ENCODE data around the gene PROSER1.
"Not testable (repeated sequence)": the region's sequence is repeated elsewhere in the genome, so short reads cannot be mapped to it uniquely, and the experiment has no call there.

PROSER1 gene

DNA sequence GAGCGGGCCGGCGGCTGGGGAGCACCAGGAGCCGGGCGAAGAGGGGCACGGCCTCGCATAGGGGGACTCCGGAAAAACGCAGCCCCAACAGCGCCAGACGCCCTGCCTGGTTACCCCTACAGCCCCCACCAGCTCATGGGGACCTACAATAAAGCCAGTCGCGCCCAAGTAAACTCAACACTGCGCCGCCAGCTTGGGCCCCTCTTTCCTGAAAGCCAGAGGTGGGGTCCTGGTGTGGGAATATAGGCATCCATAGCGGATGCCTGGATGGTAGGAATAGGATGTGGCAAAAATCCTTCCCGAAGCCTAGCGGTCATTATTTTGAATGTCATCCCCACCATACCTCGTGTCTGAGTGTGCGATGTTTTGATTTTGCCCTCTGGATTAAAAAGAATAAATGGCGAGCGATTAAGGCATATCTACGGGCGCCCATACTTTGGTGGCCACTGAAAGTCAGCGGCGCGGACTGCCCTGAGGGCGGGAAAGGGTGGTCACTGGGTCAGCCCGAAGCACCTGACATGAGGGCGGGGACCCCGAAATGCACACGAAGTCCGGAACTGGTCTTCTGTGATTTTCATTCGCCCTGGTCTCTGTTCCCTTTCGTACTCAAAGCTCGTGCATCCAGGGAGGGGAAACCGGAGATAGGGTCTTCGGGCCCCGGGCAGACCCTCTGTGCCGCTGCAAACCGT is at the start of gene PROSER1, which contains the start of gene NHLRC3:
PROSER1 (minus strand) TSS at position 210 of the 689 bp plus-strand sequence. CDS start 847 bp downstream, outside the sequence.
NHLRC3 (plus strand) TSS at position 577 of the 689 bp plus-strand sequence. CDS start 184 bp downstream, outside the sequence.
- DNase-seq = peak; percentile 86

DNA sequence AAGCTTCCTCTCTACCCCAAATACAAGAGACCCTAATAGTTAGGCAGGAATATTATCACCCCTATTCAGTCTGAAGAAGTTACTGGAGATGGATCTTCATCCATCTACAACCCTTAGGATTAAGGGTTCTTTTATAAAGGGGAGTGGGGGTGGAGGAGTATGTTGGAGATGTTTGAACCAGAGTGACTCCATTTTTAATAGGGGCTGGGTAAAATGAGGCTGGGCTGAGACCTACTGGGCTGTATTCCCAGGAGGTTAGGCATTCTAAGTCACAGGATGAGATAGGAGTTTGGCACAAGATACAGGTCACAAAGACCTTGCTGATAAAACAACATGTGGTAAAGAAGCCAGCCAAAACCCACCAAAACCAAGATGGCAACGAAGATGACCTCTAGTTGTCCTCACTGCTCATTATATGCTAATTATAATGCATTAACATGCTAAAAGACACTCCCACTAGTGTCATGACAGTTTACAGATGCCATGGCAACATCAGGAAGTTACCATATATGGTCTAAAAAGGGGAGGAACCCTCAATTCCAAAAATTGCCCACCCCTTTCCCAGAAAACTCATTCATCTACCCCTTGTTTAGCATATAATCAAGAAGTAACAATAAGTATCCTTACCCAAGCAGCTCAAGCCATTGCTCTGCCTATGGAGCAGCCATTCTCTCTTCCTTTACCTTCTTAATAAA is 48.5 kb upstream of the PROSER1 start:
- DNase-seq = not testable (repeated sequence)

DNA sequence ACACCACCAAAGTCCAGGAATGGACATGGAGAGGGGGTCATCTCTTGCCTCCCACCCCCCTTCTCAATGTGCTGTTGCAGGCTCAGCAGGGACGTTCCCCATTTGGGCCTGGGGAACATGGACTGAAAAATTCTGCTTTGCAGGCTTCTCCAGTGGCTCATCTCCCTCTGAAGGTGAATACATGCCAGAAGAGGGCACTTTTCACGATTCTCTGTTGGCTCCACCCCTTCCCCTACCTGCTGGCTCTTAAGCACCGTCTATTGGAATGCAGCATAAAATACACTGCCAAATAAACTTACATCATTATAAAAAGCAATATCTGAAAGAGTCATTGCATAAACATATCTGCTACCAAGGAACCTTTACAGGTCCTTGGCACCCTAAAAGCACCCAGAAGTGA is 36.1 kb upstream of the PROSER1 start:
- no peak for DNase-seq

DNA sequence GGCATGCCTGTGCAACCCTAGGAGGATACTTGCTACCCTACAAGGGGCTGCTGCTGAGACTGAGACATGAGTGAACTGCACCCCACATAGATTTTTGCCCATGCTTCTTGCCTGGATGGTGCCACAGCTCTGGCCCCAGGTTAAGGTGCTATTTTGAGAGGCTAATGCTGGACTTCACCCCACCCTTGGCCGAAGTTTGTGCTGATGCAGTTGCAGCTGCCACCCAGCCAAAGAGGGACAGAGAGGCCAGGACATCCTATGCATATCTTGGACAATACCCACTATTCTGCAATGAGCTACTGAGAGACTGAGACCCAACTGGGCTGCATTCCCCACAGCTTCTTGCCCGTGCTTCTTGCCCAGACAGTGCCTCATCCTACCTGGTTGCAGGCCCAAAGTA is 35.0 kb upstream of the PROSER1 start:
- DNase-seq = no peak

DNA sequence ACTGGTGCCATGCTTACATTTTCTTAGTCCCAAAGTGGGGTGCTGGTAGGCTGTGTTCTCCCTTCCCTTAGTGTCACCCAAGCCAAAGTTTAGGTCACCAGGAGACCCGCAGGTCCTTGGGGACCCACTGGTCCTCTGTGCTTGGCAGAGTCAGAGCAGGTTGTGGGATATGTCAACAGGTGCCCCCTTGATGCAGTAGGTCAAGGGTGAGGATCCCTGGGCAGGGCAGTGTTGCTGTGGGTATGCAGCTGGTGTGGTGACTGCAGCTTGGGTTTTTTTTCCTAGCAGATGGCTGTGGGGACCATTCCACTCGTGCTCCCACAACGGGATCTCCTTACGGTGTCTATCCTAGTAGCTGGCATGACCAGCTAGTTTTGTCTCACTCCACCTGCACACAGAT is 24.1 kb upstream of the PROSER1 start:
- no peak for DNase-seq

DNA sequence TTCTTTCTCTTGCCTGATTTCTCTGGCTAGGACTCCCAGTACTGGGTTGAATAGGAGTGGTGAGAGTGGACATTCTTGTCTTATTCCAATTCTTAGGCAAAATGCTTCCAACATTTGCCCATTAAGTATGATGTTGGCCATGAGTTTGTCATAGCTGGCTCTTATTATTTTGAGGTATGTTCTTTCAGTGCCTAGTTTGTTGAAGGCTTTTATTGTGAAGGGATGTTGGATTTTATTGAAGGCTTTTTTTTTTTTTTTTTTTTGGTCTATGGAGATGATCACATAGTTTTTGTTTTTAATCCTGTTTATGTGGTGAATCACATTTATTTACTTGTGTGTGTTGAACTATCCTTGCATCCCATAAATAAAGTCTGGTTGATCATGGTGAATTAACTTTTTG is 20.2 kb upstream of the PROSER1 start:
- no peak for DNase-seq

DNA sequence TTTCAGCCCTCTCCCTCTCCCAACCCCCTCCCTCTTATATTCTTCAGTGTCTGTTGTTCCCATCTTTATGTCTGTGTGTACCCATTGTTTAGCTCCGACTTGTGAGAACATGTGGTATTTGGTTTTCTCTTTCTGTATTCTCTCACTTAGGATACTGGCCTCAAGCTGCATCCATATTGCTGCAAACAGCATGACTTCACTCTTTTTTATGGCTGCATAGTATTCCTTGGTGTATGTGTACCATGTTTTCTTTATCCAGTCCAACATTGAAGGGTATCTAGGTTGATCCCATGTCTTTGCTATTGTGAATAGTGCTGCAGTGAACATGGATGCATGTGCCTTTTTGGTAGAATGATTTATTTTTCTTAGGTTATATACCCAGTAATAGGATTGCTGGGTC is 18.1 kb upstream of the PROSER1 start:
- DNase-seq = no peak

DNA sequence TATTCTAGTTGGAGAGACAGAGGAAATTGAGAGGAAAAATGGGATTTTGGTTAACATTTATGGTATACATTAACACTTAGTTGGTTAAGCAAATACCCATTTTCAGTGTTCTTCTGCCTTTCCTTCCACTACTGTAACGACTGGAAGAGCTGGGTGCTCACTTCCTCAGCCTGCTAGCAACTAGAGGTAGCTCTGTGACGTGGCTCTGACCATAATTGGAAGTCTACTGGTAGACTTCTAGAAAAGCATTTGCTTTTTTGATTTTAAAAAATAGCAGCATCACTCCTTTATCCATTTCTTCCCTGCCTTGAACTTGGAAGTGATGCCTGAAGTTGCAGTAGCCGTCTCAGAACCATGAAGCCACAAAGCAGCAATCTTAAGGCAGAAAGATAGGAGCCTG is 16.2 kb upstream of the PROSER1 start:
- DNase-seq = no peak

DNA sequence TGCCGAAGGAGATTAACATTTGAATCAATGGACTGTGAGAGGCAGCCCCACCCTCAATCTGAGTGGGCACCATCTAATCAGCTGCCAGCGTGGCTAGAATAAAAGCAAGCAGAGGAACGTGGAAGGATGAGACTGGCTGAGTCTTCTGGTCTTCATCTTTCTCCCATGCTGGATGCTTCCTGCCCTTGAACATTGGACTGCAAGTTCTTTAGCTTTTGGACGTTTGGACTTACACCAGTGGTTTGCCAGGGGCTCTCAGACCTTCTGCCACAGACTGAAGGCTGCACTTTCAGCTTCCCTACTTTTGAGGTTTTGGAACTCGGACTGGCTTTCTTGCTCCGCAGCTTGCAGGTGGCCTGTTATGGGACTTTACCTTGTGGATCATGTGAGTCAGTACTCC is 15.1 kb upstream of the PROSER1 start:
- no peak for DNase-seq

DNA sequence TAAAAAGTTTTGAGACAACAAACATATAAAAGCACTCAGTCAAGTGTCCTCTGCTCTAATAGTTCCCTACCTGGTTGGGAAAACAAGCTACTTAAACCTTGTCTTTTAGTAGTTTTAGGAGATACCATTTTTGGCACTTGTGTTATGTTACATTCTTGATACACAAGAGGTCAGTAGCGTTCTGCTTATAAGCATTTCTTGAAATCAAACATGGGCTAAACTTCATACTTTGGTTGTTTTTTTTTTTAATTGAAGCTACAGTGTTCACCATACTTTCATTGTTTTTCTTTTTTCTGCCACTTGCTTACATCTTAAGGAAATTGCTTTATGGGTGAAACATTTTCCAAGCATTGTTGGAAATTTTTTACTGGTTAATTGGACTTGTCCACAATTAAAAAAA is 13.3 kb upstream of the PROSER1 start:
- no peak for DNase-seq

DNA sequence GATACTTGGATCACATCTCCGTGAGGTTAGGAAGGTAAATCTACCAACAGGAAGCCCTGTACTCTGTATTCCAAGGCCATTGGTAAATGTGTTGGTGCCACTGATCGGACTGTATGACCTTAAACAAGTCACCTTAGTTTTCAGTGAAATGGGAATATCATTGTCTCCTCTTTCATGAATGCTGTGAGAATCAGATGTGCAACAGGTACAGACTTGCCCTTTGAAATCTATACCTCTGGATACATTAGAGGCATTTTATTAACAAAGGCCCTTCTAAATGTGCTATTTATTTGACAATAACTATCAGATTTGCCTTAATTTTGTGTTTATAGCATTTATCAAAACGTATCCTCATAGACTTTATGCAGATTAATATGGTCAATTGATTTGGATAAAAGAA is 11.4 kb upstream of the PROSER1 start:
- no peak for DNase-seq

DNA sequence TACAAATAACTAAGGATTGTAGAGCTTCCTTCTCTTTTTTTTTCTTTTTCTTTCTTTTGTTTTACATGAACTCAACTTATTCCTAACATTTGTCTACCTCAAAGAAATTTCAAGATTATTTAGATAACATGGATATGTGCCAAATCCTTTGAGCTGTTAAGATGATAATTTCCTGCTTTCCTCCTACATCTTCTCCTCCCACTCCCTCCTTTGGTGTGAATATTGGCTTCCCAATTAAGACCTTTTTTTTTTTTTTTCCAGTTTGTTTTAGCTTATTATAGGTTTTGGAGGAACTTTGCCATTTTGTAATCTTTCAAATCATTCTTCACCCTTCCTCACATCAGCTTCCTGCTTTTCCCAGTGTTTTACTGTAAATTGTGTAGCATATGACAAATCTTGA is 10.9 kb upstream of the PROSER1 start:
- DNase-seq = no peak

DNA sequence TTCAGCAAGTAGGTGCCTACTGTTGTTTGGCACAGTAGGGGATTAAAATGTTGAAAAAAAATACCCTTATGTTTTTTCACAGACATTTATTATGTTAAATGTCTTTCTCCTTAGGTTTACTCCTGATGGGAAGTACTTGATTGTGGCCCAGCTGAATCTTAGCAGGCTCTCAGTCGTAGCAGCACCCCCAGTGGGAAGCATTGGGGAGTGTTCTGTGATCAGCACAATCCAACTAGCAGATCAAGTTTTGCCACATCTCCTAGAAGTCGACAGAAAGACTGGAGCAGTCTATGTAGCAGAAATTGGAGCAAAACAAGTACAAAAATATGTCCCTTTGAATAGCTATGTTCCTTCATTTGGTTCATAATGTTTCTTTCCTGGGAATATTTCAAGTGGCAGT is 9.7 kb upstream of the PROSER1 start:
- no peak for DNase-seq

DNA sequence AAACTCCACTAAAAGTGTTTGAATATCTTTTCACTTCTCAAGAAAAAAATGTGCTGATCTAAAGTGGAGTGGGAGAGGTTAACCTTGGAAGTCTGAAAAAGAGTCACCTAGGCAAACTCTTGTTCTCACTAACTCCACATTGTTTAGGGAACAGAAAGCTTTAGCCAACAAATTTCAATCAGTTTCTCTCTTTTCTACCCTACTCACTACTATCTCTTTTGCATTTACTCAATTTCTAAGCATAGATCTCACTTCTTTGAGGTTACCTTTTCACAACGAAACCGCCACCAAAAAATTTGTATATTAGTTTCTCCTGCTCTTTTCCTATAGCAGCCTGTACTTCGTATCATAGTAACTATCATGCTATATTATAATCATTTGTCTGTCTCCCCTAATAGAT is 6.6 kb upstream of the PROSER1 start:
- DNase-seq = no peak

DNA sequence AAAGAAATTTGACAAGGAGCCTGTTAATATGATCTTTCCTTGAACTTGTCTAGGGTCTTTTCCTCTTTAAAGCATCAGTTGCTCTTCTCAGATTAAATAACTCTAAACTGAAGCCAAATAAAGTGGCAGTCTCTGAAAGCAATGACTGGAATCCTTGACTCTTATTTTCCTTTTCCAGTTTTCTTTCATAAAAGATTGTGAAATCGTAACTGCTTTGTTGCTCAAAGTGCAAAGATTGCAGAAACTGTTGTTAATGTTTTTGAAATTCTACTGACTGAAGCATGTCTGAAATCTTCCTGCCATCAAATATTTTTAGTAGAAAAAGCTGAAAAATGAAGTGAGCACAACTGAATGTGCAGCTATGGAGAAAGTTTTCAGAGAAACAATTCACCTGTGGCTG is 2.3 kb upstream of the PROSER1 start:
- DNase-seq = no peak

DNA sequence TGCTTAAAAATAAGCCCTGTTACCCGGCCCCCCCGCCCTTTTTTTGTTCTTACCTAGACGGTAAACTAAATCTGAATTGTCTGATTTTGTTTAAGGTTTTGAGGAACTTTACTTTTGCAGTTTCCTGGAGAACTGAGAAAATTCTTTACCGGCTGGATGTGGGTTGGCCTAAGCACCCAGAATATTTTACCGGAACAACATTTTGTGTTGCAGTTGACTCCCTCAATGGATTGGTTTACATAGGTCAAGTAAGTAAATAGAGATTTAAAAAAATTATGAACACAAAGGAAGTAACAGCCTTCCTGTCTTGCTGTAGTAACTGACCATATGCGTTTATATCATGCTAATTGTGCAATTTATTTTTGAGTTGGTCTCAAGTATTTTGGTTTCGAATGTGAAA is 1.2 kb upstream of the PROSER1 start:
- DNase-seq = no peak

DNA sequence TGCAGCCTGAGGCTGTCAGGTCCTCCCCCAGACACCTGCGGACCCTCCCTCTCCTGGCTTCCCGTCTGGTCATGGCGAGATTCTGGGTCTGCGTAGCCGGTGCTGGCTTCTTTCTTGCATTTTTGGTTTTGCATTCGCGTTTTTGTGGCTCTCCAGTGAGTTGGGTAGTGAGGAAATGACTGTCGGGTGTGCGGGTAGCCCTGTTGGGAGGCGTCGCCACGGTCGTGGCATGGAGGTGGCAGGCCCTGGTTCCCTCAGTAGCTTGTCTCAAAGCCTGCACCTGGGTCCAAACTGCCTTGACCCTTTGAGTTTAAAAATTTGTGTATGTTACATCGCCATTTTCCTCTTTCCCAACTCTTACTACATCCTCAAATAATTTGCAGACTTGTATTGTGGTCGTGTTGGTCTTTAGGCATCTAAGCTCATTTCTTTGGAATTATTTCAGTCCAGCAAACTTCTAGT is 711 bp upstream of the PROSER1 start:
- DNase-seq = peak; percentile 75

DNA sequence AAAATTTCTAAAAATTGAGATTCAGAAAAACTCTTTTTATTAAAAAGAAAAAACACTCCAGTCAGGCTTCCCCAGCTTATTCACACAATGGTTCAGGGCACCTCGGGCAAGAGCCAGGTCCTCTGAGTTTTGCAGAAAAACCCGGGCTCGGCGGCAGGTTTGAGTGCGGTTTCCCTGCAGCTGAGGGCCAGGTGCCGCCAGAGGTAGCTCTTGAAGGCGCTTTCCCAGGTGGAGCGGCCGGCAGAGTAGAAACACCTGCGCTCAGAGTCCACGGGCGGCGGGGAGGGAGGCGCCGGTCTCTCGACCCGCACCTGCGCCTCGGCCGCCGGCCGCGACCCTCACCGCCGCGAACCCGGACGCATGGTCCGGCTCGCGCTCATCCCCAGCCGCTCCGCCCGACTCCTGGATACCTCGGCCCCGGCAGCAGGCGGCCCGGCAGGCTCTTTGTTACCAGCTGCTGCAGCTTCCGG is 444 bp downstream of the PROSER1 start:
- no peak for DNase-seq

DNA sequence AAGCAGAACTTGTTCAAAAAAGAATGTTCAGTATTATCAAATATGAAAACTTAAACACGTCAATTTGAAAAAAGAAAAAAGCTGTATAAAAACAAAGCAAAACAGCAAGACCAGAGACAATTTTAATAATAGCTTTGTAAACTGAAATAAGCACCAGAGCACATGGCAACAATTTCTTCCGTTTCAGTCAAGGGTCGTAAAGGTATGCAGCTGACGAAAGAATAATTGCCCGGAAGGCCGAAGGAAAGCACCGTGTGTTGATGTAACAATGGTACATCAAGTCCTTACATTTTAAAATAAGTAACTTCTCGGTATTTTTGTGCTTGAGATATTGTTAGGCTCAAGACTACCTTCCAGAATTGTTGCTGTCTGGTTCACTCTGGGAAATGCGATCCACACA is 1.7 kb downstream of the PROSER1 start:
- peak; percentile 30 for DNase-seq

DNA sequence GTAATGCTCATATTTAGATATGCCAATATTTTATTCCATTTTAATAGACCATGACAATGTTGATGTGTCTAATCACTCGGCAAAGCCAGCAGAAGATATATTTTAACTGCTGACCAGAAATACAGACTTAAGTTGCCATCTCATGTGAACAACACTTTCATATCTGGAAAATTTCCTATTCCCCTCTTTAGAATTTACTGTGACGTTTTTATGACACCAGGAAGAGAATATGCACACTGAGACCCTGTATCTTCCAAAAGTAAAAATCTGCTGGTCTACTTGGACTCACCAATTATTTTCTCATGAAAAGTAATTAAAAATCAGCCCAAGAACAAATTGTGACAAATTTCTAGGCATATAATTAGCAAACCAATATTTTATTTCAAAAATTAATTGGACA is 2.1 kb downstream of the PROSER1 start:
- DNase-seq = no peak

DNA sequence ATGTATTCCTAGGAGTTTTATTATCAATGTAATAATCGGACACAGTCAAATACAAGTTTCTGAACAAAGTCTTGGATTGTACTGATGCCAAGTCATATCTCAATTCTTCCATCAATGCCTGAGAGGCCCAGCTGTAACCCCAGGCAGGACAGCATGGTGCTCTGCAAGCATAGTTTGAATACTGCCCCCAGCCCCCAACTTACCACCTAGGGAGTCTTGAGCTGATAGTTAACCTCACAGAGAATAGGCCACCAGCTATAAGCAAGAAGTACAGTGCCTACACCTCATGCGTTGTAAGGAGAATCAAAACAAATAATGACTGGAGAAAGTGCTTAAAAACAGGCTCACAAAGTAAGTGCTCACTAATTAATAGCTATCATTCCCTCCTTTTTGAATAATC is 2.7 kb downstream of the PROSER1 start:
- no peak for DNase-seq

DNA sequence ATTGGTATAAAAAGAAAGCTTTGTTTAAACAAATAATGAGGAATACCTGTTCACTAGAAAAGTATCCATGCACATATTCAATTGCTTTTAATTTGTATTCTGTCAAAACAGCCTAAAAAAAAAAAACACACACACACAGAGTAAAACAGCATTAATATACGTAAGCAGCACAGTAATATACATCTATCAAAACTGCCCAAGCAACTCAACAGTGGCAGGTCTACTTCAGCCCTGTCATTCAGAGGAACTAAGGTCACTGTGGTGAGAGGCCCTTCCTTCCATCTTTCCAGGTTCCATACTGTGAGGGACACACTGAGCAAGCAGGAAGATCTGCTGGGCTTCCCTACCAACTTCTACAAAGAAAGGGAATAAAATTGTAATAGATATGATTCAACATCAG is 3.8 kb downstream of the PROSER1 start:
- DNase-seq = no peak

DNA sequence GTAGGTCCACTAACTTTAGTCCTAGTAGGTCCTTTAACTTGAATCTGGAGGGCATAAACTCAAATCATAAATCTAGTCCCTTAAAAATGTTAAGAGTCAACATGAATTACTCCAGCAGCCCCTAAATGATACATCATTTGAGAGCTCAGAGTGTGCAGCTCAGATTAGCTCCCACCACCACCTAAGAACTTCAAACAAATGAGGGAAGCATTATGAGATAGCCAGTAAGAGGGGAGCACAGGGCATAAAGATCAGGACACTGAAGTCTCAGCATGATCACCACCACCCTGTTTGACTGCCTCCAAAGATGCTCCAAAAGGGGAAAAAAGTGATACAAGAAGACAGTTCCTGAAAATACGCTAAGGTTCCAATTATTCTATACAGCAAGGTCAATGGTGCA is 5.7 kb downstream of the PROSER1 start:
- DNase-seq = no peak

DNA sequence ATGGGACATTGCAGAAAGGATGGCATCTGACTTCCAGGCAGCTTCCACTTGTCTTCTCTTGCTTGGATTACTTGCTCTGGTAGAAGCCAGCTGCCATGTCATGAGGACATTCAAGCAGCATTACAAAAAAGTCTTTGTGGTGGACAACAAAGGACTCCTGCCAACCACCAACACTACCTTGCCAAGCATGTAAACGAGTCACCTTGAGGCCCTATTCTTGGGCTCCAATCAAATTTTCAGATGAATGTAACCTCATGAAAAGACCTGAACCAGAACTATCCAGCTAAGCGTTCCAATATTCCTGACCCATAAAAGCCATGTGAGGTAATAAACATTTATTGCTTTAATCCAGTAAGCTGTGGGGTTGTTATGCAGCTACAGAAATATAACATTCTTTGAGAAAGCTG is 12.5 kb downstream of the PROSER1 start:
- no peak for DNase-seq

DNA sequence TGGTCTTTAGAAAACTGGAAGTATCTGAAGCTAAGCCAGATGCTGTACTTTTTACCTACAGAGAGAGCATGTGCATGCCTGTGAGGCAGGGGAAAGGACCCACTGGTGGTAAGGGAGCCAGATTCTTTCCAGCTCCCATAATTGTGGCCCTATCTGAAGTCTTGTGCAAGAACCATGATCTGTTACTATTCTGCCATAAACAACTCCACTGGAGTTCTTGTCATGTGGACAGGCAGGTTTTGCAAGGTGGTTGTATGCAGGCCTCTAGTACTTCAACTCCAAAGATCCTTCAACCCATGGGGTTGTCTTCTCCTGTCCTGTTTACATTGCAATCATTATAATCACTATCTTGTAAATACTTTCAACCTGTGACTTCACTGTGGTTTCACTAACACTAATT is 14.1 kb downstream of the PROSER1 start:
- DNase-seq = no peak
